GM23338 (cell line): Measurements from ENCODE around the gene ERO1B. TPM values are rescaled to one million over a fixed set of nuclear protein-coding genes. Genes with fewer than 3 reads are reported as not detected.

Experiments used
- ATAC-seq: fragments of 200-7000 bp; cut with Tn5 transposase; 3 replicates; pipeline ENCODE4 v1.9.1; 2020
- DNase-seq: peaks from one replicate; pipeline ENCODE4 v3.0.0-alpha.2; 2015; ENCODE audit warnings: low spot score
- H2AFZ ChIP-seq: fragments of 200-600 bp; sonication (generic); 2 replicates; pipeline ENCODE4 v1.8.0; 2016; ENCODE audit warnings: antibody characterized with exemption, mild to moderate bottlenecking, moderate library complexity
- H3F3A ChIP-seq: fragments of 200-600 bp; sonication (generic); replicated peaks from 2 replicates; pipeline ENCODE4 v1.8.0; 2017; ENCODE audit warnings: antibody characterized with exemption, mixed run types, low read depth
- H3K27ac ChIP-seq: fragments of 200-600 bp; sonication (generic); 2 replicates; pipeline ENCODE4 v1.6.1; 2016; ENCODE audit warnings: low read depth
- H3K27me3 ChIP-seq: fragments of 200-600 bp; sonication (generic); 2 replicates; pipeline ENCODE4 v1.8.0; 2016; ENCODE audit warnings: mild to moderate bottlenecking, mixed run types, moderate library complexity; ENCODE audit not compliant: insufficient read depth
- H3K36me3 ChIP-seq: fragments of 200-600 bp; sonication (generic); 2 replicates; pipeline ENCODE4 v1.8.0; 2016; ENCODE audit warnings: mild to moderate bottlenecking; ENCODE audit not compliant: insufficient read depth
- H3K4me1 ChIP-seq: fragments of 200-600 bp; sonication (generic); 2 replicates; pipeline ENCODE4 v1.8.0; 2016; ENCODE audit warnings: mild to moderate bottlenecking, moderate library complexity; ENCODE audit not compliant: insufficient read depth
- H3K4me2 ChIP-seq: fragments of 200-600 bp; sonication (generic); 2 replicates; pipeline ENCODE4 v1.7.1; 2017; ENCODE audit warnings: mixed run types
- H3K4me3 ChIP-seq: fragments of 200-600 bp; sonication (generic); 2 replicates; pipeline ENCODE4 v1.6.1; 2016; ENCODE audit warnings: mixed run types
- H3K79me2 ChIP-seq: fragments of 200-600 bp; sonication (generic); replicated peaks from 2 replicates; pipeline ENCODE4 v1.8.0; 2017; ENCODE audit warnings: mild to moderate bottlenecking; ENCODE audit not compliant: insufficient read depth
- H3K9me2 ChIP-seq: fragments of 200-600 bp; sonication (generic); 2 replicates; pipeline ENCODE4 v1.8.0; 2017; ENCODE audit not compliant: insufficient read depth
- H4K20me1 ChIP-seq: fragments of 200-600 bp; sonication (generic); replicated peaks from 2 replicates; pipeline ENCODE4 v1.8.0; 2017; ENCODE audit warnings: mild to moderate bottlenecking; ENCODE audit not compliant: insufficient read depth
- H3K27ac Mint-ChIP-seq: 2 replicates; pipeline ENCODE4 v1.8.0; 2020; ENCODE audit warnings: inconsistent platforms, mild to moderate bottlenecking, moderate library complexity, mixed read lengths
- H3K27me3 Mint-ChIP-seq: 3 replicates; pipeline ENCODE4 v1.8.0; 2022; ENCODE audit warnings: low read depth, mild to moderate bottlenecking, moderate library complexity, mixed read lengths, inconsistent platforms; ENCODE audit not compliant: insufficient read depth, poor library complexity
- H3K36me3 Mint-ChIP-seq: 3 replicates; pipeline ENCODE4 v1.8.0; 2021; ENCODE audit warnings: low read depth, mild to moderate bottlenecking, inconsistent platforms, moderate library complexity, mixed read lengths
- H3K4me1 Mint-ChIP-seq: 3 replicates; pipeline ENCODE4 v1.8.0; 2020; ENCODE audit warnings: mild to moderate bottlenecking, inconsistent platforms, mixed read lengths
- H3K4me3 Mint-ChIP-seq: 3 replicates; pipeline ENCODE4 v1.8.0; 2021; ENCODE audit warnings: moderate library complexity, mild to moderate bottlenecking, inconsistent platforms, mixed read lengths
- H3K9me3 Mint-ChIP-seq: 3 replicates; pipeline ENCODE4 v1.8.0; 2020; ENCODE audit warnings: moderate library complexity, mild to moderate bottlenecking, inconsistent platforms, mixed read lengths
- CREB1 ChIP-seq: fragments of 250-450 bp; sonication (Bioruptor Pico); IDR thresholded peaks from 2 replicates; pipeline ENCODE4 v1.5.0; 2020; ENCODE audit warnings: low read depth, mild to moderate bottlenecking, moderate library complexity
- EZH2 ChIP-seq: fragments of 200-600 bp; sonication (generic); IDR thresholded peaks from one replicate; pipeline ENCODE4 v1.8.0; 2017; ENCODE audit warnings: antibody characterized with exemption, mild to moderate bottlenecking, low read depth; ENCODE audit not compliant: unreplicated experiment
- EZH2phosphoT487 ChIP-seq: fragments of 200-600 bp; sonication (generic); IDR thresholded peaks from one replicate; pipeline ENCODE4 v1.8.1; 2018; ENCODE audit warnings: antibody characterized with exemption; ENCODE audit not compliant: unreplicated experiment
- JUNB ChIP-seq: IDR thresholded peaks from one replicate; pipeline ENCODE4 v1.6.1; 2016; ENCODE audit warnings: antibody characterized with exemption; ENCODE audit not compliant: unreplicated experiment
- NANOG ChIP-seq: IDR thresholded peaks from 2 replicates; pipeline ENCODE4 v1.6.1; 2016; ENCODE audit warnings: antibody characterized with exemption, borderline replicate concordance
- POLR2AphosphoS5 ChIP-seq: IDR thresholded peaks from 2 replicates; pipeline ENCODE4 v1.6.1; 2016; ENCODE audit warnings: antibody characterized with exemption, low read depth
- REST ChIP-seq: IDR thresholded peaks from one replicate; pipeline ENCODE4 v1.6.1; 2018; ENCODE audit warnings: antibody characterized with exemption; ENCODE audit not compliant: unreplicated experiment
- STAT1 ChIP-seq: IDR thresholded peaks from one replicate; pipeline ENCODE4 v1.6.1; 2016; ENCODE audit warnings: antibody characterized with exemption; ENCODE audit not compliant: unreplicated experiment
- ZNF114 ChIP-seq: fragments of 250-450 bp; sonication (Bioruptor Pico); IDR thresholded peaks from 2 replicates; pipeline ENCODE4 v1.5.0; 2020; ENCODE audit warnings: mild to moderate bottlenecking, moderate library complexity
- ZNF331 ChIP-seq: fragments of 250-450 bp; sonication (Bioruptor Pico); IDR thresholded peaks from 2 replicates; pipeline ENCODE4 v1.5.0; 2020; ENCODE audit warnings: low read depth, mild to moderate bottlenecking, moderate library complexity
- polyA plus RNA-seq: library from polyadenylated mRNA; unstranded; fragments of >200 nt; fragmentation: Nextera tagmentation; extraction: Ambion mirVana; gene quantifications from 2 replicates; pipeline ENCODE4 v1.2.1, GENCODE V29; 2016
- total RNA-seq: library from RNA; depleted of rRNA; stranded (reverse); fragments of >200 nt; shearing (Covaris generic); gene quantifications from 2 replicates; pipeline ENCODE4 v1.2.3, GENCODE V29; 2014
- TF ChIP-seq, protein P1 (sequence below): IDR thresholded peaks from 2 replicates; pipeline ENCODE4 v1.6.1; 2016; ENCODE audit warnings: antibody characterized with exemption
- TF ChIP-seq, protein P2 (sequence below), 2 experiments: fragments of 200-600 bp in 1 of 2; sonication (generic) in 1 of 2; conservative IDR thresholded peaks; 2 replicates each; pipeline versions ENCODE4 v1.5.1 to v1.6.1; 2016 to 2017; ENCODE audit warnings: antibody characterized with exemption in 2 of 2, low read depth in 2 of 2, mild to moderate bottlenecking in 2 of 2, moderate library complexity in 1 of 2

The ERO1B gene
- total and polyA plus RNA-seq, 2 experiments from 2014 or later = 2.4 to 3.6 TPM

DNA sequence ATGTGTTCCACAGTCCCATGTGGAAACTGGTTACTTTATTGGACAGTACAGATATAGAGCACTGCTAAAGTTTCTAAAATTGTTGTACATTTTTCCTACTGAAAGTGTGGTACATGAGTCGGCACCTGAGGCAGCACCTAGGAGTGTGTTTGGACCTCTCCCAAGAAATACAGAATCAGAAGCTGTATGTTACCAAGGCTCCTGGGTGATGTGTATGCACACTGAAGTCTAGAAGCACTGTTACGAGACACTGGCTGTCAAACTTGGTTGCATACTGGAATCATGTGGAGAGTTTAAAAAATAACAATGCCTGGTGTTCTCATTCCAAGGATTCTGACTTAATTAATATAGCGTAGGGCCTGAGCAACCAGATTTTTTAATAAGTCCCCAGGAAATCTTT lies 46.6 kb downstream of the ERO1B start:
- no peak for TF ChIP-seq ZNF114 (CRISPR knock-in tag)
- Mint-ChIP-seq H3K36me3 (no peaks in the 10 kb centered on the region), H3K9me3 (no peaks in the 10 kb centered on the region), H3K4me3 (no peak overlapping the region), H3K27ac (no peak overlapping the region; the same call in 1 of the 2 replicates), H3K4me1 (no peaks in the 10 kb centered on the region), H3K27me3 (no peaks in the 10 kb centered on the region)
- H3K27ac ChIP-seq = no peak overlapping the region
- no peaks in the 10 kb centered on the region for H3F3A ChIP-seq
- H3K79me2 ChIP-seq = no peaks in the 10 kb centered on the region
- no peak overlapping the region for H2AFZ ChIP-seq
- DNase-seq (no peak), ATAC-seq (no peak)
- no peaks in the 10 kb centered on the region for H3K36me3 ChIP-seq
- H3K9me2 ChIP-seq = no peaks in the 10 kb centered on the region
- no peaks in the 10 kb centered on the region for H3K27me3 ChIP-seq
- no peak overlapping the region for H3K4me2 ChIP-seq
- no peaks in the 10 kb centered on the region for H4K20me1 ChIP-seq
- H3K4me3 ChIP-seq = no peak overlapping the region
- no peaks in the 10 kb centered on the region for H3K4me1 ChIP-seq

GRCh38 chr1:236228411-236228810 lies 53.3 kb downstream of the ERO1B start:
- Histone ChIP-seq H3K9me2 (no peaks in the 10 kb centered on the region), H3K4me1 (no peaks in the 10 kb centered on the region), H2AFZ (no peak overlapping the region), H3K27me3 (no peaks in the 10 kb centered on the region), H4K20me1 (no peaks in the 10 kb centered on the region), H3K36me3 (no peaks in the 10 kb centered on the region), H3K79me2 (no peaks in the 10 kb centered on the region), H3K27ac (no peak overlapping the region), H3F3A (no peaks in the 10 kb centered on the region), H3K4me2 (no peak overlapping the region), H3K4me3 (no peak overlapping the region)
- H3K27ac Mint-ChIP-seq = no peak overlapping the region
- no peaks in the 10 kb centered on the region for H3K36me3 Mint-ChIP-seq
- no peaks in the 10 kb centered on the region for H3K9me3 Mint-ChIP-seq
- no peaks in the 10 kb centered on the region for H3K27me3 Mint-ChIP-seq
- H3K4me1 Mint-ChIP-seq = no peaks in the 10 kb centered on the region
- H3K4me3 Mint-ChIP-seq = no peak overlapping the region
- DNase-seq (no peak), ATAC-seq (no peak)
- TF ChIP-seq POLR2AphosphoS5 (no peak), NANOG (no peak), JUNB (no peak), EZH2phosphoT487 (no peak), REST (no peak), ZNF331 (no peak), STAT1 (no peak), ZNF114 (CRISPR knock-in tag) (no peak), CREB1 (CRISPR knock-in tag) (no peak), EZH2 (no peak)
- TF ChIP-seq, protein P1, sequence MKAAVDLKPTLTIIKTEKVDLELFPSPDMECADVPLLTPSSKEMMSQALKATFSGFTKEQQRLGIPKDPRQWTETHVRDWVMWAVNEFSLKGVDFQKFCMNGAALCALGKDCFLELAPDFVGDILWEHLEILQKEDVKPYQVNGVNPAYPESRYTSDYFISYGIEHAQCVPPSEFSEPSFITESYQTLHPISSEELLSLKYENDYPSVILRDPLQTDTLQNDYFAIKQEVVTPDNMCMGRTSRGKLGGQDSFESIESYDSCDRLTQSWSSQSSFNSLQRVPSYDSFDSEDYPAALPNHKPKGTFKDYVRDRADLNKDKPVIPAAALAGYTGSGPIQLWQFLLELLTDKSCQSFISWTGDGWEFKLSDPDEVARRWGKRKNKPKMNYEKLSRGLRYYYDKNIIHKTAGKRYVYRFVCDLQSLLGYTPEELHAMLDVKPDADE = no peak
- TF ChIP-seq, protein P2, sequence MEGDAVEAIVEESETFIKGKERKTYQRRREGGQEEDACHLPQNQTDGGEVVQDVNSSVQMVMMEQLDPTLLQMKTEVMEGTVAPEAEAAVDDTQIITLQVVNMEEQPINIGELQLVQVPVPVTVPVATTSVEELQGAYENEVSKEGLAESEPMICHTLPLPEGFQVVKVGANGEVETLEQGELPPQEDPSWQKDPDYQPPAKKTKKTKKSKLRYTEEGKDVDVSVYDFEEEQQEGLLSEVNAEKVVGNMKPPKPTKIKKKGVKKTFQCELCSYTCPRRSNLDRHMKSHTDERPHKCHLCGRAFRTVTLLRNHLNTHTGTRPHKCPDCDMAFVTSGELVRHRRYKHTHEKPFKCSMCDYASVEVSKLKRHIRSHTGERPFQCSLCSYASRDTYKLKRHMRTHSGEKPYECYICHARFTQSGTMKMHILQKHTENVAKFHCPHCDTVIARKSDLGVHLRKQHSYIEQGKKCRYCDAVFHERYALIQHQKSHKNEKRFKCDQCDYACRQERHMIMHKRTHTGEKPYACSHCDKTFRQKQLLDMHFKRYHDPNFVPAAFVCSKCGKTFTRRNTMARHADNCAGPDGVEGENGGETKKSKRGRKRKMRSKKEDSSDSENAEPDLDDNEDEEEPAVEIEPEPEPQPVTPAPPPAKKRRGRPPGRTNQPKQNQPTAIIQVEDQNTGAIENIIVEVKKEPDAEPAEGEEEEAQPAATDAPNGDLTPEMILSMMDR (conservative IDR thresholded peaks at IDR 0.05; ENCODE audit: low read depth in 2 of 2) = no peak
